Naive thymus-derived CD8-positive, alpha-beta T cell (primary cell): ENCODE results near the gene GBF1. TPM values are rescaled to one million over a fixed set of nuclear protein-coding genes. Genes with fewer than 3 reads are reported as not detected.
A peak's percentile ranks its signal among the peaks of the same experiment; 100 is the strongest.

Experiments
- ATAC-seq, 2 donors: fragments of 150-1000 bp; cut with Tn5 transposase in 1 of 2; sonication (Bioruptor Pico), chemical (Tn5 transposase) in 1 of 2; 1 replicate in 1 of 2; 2 replicates in 1 of 2; pipeline ENCODE4 v1.10.0; 2021; ENCODE audit warnings: mild to moderate bottlenecking in 2 of 2, moderate library complexity in 2 of 2
- POLR2A ChIA-PET: fragments of 350-600 bp; sonication (Branson Sonifier 250); formaldehyde crosslinking; loops from one replicate; lab custom pipeline; 2021; ENCODE audit warnings: antibody characterized with exemption; lab: Charles Lee
- DNase-seq, 10 donors: peaks; one replicate each; pipeline versions ENCODE4 v3.0.0 to v3.0.0-alpha.2; 2020 to 2022
- H3K27ac Mint-ChIP-seq, 10 donors: one replicate each; pipeline ENCODE4 v1.8.0; 2020 to 2022; ENCODE audit warnings: mild to moderate bottlenecking in 10 of 10, mixed read lengths in 10 of 10, moderate library complexity in 4 of 10, inconsistent platforms in 1 of 10
- H3K27me3 Mint-ChIP-seq, 5 donors: one replicate each; pipeline ENCODE4 v1.8.0; 2021 to 2022; ENCODE audit warnings: mixed read lengths in 5 of 5
- H3K36me3 Mint-ChIP-seq, 3 donors: one replicate each; pipeline ENCODE4 v1.8.0; 2020 to 2022; ENCODE audit warnings: mixed read lengths in 3 of 3, mild to moderate bottlenecking in 2 of 3, inconsistent platforms in 1 of 3
- H3K4me1 Mint-ChIP-seq, 4 donors: one replicate each; pipeline ENCODE4 v1.8.0; 2021 to 2022; ENCODE audit warnings: mixed read lengths in 4 of 4
- H3K4me3 Mint-ChIP-seq, 10 donors: one replicate each; pipeline ENCODE4 v1.8.0; 2020 to 2022; ENCODE audit warnings: mild to moderate bottlenecking in 10 of 10, mixed read lengths in 10 of 10, moderate library complexity in 6 of 10, inconsistent platforms in 1 of 10
- H3K9me3 Mint-ChIP-seq, 9 donors: one replicate each; pipeline ENCODE4 v1.8.0; 2020 to 2022; ENCODE audit warnings: mixed read lengths in 9 of 9, mild to moderate bottlenecking in 3 of 9, inconsistent platforms in 1 of 9, moderate library complexity in 1 of 9
- polyA plus RNA-seq, 3 donors: library from polyadenylated mRNA; unstranded; fragments of 300-500 nt; fragmentation: Illumina TruSeq; gene quantifications; one replicate each; pipeline ENCODE4 v1.2.3, GENCODE V29; 2021
- total RNA-seq, 8 experiments: library from RNA in 2 of 8; stranded (reverse) in 2 of 8; gene quantifications; one replicate each; pipeline ENCODE4 v1.2.3 and lab custom pipeline; 2021 to 2026

The GBF1 gene
- total and polyA plus RNA-seq, 5 experiments from 2014 or later, result 6.3 to 41.0 (median 17.1) TPM

GRCh38 chr10:102220612-102221011, 24.7 kb upstream of the GBF1 start:
- H3K36me3 Mint-ChIP-seq, result no peaks in the 10 kb centered on the region
- DNase-seq (no peak), ATAC-seq (no peak)
- no peaks in the 10 kb centered on the region for H3K9me3 Mint-ChIP-seq
- POLR2A ChIA-PET, result interaction anchor here (0.5 to 1.1 kb wide), 2 partner anchors 11 to 41 kb away, joined by 3 read pairs; no protein-coding TSS in a partner anchor
- peaks cover 0 to 7% (median 4%) of the 10 kb centered on the region in 5 donors for H3K27me3 Mint-ChIP-seq
- H3K4me1 Mint-ChIP-seq, result peaks cover 0 to 1% (median under 1%) of the 10 kb centered on the region in 4 donors
- no peak overlapping the region for H3K27ac Mint-ChIP-seq
- no peak overlapping the region for H3K4me3 Mint-ChIP-seq

- peaks cover 10 to 15% (median 15%) of the 10 kb centered on the region in 4 donors for H3K4me1 Mint-ChIP-seq
- ATAC-seq (no peak), DNase-seq (peak in 1 of 10 donors; percentile 32)
- H3K27me3 Mint-ChIP-seq, result peaks cover 11 to 15% (median 12%) of the 10 kb centered on the region in 5 donors
- H3K4me3 Mint-ChIP-seq, result no peak overlapping the region
- H3K36me3 Mint-ChIP-seq, result no peaks in the 10 kb centered on the region
- POLR2A ChIA-PET, result no interaction called here
- no peaks in the 10 kb centered on the region for H3K9me3 Mint-ChIP-seq
- no peak overlapping the region for H3K27ac Mint-ChIP-seq
These were observed 22.5 kb upstream of the GBF1 start for GRCh38 chr10:102222797-102223196.

DNA sequence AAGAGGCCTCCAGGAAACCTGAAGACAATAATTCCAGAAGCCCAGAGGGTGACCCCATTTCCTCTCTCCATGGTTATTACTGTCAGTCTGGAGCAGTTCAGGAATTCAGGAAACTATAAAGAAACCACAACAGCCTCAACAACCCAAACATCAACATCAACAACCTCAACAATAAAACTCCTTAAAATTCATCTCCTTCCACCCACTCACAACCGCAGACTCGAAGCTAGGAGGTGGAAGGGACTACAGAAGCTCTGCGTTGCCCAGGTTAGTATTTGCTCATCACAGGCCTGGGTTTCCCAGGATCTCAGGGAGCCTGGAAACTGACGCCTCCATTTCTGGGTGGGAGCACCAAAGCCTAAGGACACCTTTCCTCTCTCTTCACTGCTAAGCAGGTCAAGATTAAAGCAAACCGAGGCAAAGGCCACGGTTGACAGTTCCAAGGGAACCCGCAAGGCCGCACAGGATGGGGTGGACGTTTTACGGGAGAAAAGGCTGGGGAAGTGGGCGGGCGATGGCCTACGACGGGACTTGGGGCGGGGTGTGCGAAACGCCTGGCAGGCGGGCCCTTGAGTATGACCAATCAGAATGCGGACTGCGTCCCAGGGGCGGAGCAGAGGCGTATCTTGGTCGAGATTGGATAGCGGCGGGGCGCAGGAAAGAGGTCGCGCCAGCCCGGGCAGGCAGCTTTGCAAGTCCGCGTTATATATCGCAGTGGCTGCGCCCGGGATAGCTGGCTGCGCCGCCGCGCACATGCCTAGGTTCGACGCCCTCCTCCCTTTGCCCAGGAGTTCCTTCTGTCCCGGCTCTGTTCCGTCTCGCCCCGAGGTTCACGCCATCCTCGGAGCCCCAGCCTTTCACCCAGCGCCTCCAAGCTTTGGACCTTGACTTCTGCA, 19.4 kb upstream of the GBF1 start, which contains the start of gene ELOVL3:
ELOVL3 (plus strand) TSS at position 654 of the 896 bp plus-strand sequence. CDS start 250 bp downstream, outside the sequence.
- H3K27me3 Mint-ChIP-seq, result peaks cover 22 to 43% (median 36%) of the 10 kb centered on the region in 5 donors
- no peaks in the 10 kb centered on the region for H3K9me3 Mint-ChIP-seq
- H3K4me1 Mint-ChIP-seq, result peaks cover 16 to 33% (median 25%) of the 10 kb centered on the region in 4 donors
- DNase-seq (peak; percentile 66 to 90 (median 80)), ATAC-seq (peak; percentile 89 to 92)
- POLR2A ChIA-PET, result interaction anchor here (0.5 to 1.5 kb wide), 5 partner anchors 19 to 419 kb away, joined by 3 to 7 read pairs (median 3); partner anchors contain the start of genes GBF1 and TRIM8
- peak within 1 kb of the TSS in 4 of 10 donors; percentile 24 to 66 (median 45) for H3K27ac Mint-ChIP-seq
- no peaks in the 10 kb centered on the region for H3K36me3 Mint-ChIP-seq
- H3K4me3 Mint-ChIP-seq, result peak within 1 kb of the TSS; percentile 67 to 87 (median 78)

DNA sequence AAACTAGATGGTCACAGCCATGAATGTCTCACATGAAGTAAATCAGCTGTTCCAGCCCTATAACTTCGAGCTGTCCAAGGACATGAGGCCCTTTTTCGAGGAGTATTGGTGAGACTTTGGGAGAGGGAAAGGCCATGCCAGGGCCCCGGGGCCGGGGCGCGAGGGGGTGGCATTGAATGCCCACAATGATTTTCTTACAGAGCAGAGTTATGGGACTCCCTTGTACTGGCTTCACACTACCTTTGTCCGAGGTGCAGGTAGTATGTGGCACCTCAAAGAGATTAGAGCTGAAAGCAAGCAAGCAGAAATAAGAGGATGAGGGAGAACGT, 18.8 kb upstream of the GBF1 start:
- DNase-seq (no peak), ATAC-seq (no peak)
- H3K27ac Mint-ChIP-seq, result peak overlapping the region in 3 of 10 donors; percentile 41 to 66 (median 49)
- peak overlapping the region; percentile 67 to 87 (median 78) for H3K4me3 Mint-ChIP-seq
- H3K4me1 Mint-ChIP-seq, result peaks cover 16 to 36% (median 28%) of the 10 kb centered on the region in 4 donors
- H3K9me3 Mint-ChIP-seq, result no peaks in the 10 kb centered on the region
- no peaks in the 10 kb centered on the region for H3K36me3 Mint-ChIP-seq
- POLR2A ChIA-PET, result interaction anchor here (1.2 to 1.5 kb wide), 3 partner anchors 19 to 418 kb away, joined by 3 to 7 read pairs (median 3); partner anchors contain the start of genes GBF1 and TRIM8
- H3K27me3 Mint-ChIP-seq, result peaks cover 22 to 48% (median 34%) of the 10 kb centered on the region in 5 donors

DNA sequence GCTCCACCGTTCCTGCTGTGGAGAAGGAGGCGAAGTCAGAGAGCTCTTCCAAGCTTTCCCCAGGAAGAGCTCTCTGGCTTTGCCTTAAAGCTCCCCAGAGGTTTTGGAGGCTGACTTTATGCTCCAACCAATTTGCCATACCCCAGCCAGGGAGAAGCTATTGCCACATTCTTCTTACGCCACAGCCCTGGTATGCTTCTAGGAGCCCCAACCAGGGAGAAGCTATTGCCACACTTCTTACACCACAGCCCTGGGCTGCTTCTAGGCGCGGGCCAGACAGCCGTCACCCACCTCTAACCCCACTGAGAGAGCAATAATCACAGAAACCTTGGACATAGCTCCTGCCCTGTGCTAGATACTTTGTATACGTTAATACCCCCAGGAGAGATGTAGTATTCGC, 18.3 kb upstream of the GBF1 start:
- peaks cover 22 to 53% (median 37%) of the 10 kb centered on the region in 5 donors for H3K27me3 Mint-ChIP-seq
- H3K36me3 Mint-ChIP-seq, result no peaks in the 10 kb centered on the region
- peaks cover 18 to 41% (median 31%) of the 10 kb centered on the region in 4 donors for H3K4me1 Mint-ChIP-seq
- DNase-seq (no peak), ATAC-seq (no peak)
- H3K4me3 Mint-ChIP-seq, result peak overlapping the region in 8 of 10 donors; percentile 13 to 80 (median 32)
- H3K9me3 Mint-ChIP-seq, result no peaks in the 10 kb centered on the region
- POLR2A ChIA-PET, result interaction anchor here (1.2 to 1.5 kb wide), 3 partner anchors 18 to 418 kb away, joined by 3 to 7 read pairs (median 3); partner anchors contain the start of genes GBF1 and TRIM8
- H3K27ac Mint-ChIP-seq, result no peak overlapping the region

DNA sequence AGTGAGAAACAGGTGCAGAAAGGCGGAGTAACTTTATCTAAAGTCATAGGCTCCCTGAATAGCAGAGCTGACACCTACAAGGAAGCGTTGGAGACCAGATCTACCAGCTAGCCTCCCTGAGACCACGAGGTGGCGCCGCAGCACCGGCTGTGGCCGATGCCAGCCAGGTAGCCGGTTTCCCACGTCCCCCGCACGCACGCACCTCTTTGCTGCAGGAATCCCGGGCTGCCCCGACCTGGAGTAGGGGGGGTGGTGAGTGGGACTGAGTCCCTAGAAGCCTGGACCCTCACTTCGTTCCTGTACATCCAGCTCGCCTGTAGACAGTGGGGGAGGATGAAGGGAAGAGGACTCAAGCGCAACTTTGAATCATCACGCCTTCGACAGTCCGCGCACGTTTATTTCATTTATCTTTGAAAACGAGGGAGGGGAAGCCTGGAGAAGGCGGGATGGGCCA, 15.5 kb upstream of the GBF1 start:
- DNase-seq (peak; percentile 73 to 91 (median 86)), ATAC-seq (peak; percentile 57 to 60)
- Mint-ChIP-seq H3K4me1 (peaks cover 18 to 42% (median 31%) of the 10 kb centered on the region in 4 donors), H3K27me3 (peaks cover 27 to 74% (median 45%) of the 10 kb centered on the region in 5 donors), H3K36me3 (no peaks in the 10 kb centered on the region), H3K9me3 (no peaks in the 10 kb centered on the region), H3K27ac (peak overlapping the region in 1 of 10 donors; percentile 7), H3K4me3 (peak overlapping the region; percentile 74 to 91 (median 82))
- POLR2A ChIA-PET, result interaction anchor here (0.9 to 2.3 kb wide), 7 partner anchors 11 to 354 kb away, joined by 3 to 15 read pairs (median 4); partner anchors contain the start of genes GBF1 and PITX3

- Mint-ChIP-seq H3K27ac (no peak overlapping the region), H3K4me3 (peak overlapping the region; percentile 74 to 91 (median 82)), H3K36me3 (no peaks in the 10 kb centered on the region), H3K4me1 (peaks cover 18 to 42% (median 31%) of the 10 kb centered on the region in 4 donors), H3K9me3 (no peaks in the 10 kb centered on the region), H3K27me3 (peaks cover 27 to 75% (median 47%) of the 10 kb centered on the region in 5 donors)
- POLR2A ChIA-PET, result interaction anchor here (0.9 to 2.3 kb wide), 8 partner anchors 10 to 353 kb away, joined by 3 to 15 read pairs (median 4); partner anchors contain the start of genes GBF1 and PITX3
- DNase-seq (peak in 4 of 10 donors; percentile 21 to 29 (median 25)), ATAC-seq (peak; percentile 11 to 31)
These were observed 15.0 kb upstream of the GBF1 start for GRCh38 chr10:102230264-102230860.

GRCh38 chr10:102230861-102231356, 14.4 kb upstream of the GBF1 start:
- H3K27me3 Mint-ChIP-seq, result peaks cover 27 to 81% (median 52%) of the 10 kb centered on the region in 5 donors
- peaks cover 16 to 38% (median 27%) of the 10 kb centered on the region in 4 donors for H3K4me1 Mint-ChIP-seq
- peak overlapping the region; percentile 59 to 88 (median 76) for H3K4me3 Mint-ChIP-seq
- DNase-seq (peak in 8 of 10 donors; percentile 26 to 73 (median 50)), ATAC-seq (peak; percentile 29 to 31)
- H3K27ac Mint-ChIP-seq, result no peak overlapping the region
- POLR2A ChIA-PET, result interaction anchor here (1.2 to 2.3 kb wide), 6 partner anchors 10 to 353 kb away, joined by 3 to 15 read pairs (median 7); partner anchors contain the start of gene PITX3
- H3K36me3 Mint-ChIP-seq, result no peaks in the 10 kb centered on the region
- H3K9me3 Mint-ChIP-seq, result no peaks in the 10 kb centered on the region

GRCh38 chr10:102231357-102232318, 13.7 kb upstream of the GBF1 start:
- H3K4me3 Mint-ChIP-seq, result peak overlapping the region; percentile 69 to 88 (median 76)
- DNase-seq (peak; percentile 49 to 76 (median 66)), ATAC-seq (peak; percentile 54 to 72)
- H3K27me3 Mint-ChIP-seq, result peaks cover 26 to 88% (median 54%) of the 10 kb centered on the region in 5 donors
- no peaks in the 10 kb centered on the region for H3K36me3 Mint-ChIP-seq
- H3K4me1 Mint-ChIP-seq, result peaks cover 12 to 31% (median 20%) of the 10 kb centered on the region in 4 donors
- no peaks in the 10 kb centered on the region for H3K9me3 Mint-ChIP-seq
- POLR2A ChIA-PET, result interaction anchor here (0.5 to 1.6 kb wide), 6 partner anchors 11 to 352 kb away, joined by 3 read pairs; partner anchors contain the start of gene GBF1
- peak overlapping the region in 1 of 10 donors; percentile 34 for H3K27ac Mint-ChIP-seq

DNA sequence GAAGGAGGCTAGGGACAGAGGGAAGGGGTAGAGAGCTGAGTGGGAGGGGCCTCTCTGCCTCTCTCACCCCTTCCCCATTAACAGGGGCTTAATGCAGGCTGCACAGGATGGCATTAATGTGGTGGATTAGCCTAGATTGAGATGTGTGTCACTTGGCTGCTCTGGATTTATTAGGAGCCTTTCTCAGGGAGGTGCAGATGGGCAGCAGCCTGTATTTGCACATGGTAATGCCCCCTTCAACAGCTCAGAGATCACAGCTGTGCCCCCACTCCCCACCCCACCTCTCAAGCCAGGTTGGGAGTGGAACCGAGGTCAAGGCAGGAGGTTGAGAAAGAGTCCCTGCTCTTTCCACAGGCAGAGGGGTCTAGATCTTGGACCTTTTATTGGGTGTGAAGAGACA, 11.3 kb upstream of the GBF1 start:
- Mint-ChIP-seq H3K27ac (no peak overlapping the region), H3K27me3 (peaks cover 15 to 72% (median 42%) of the 10 kb centered on the region in 5 donors), H3K4me3 (no peak overlapping the region), H3K4me1 (peaks cover 5 to 28% (median 16%) of the 10 kb centered on the region in 4 donors), H3K36me3 (no peaks in the 10 kb centered on the region), H3K9me3 (no peaks in the 10 kb centered on the region)
- ATAC-seq (no peak), DNase-seq (no peak)
- POLR2A ChIA-PET, result no interaction called here
